Islet of Langerhans (tissue), 1 donor: ENCODE data around the gene NT5C2.
"Not testable (repeated sequence)": the region's sequence is repeated elsewhere in the genome, so short reads cannot be mapped to it uniquely, and the experiment has no call there.

Source experiments
- FAIRE-seq: peaks from one replicate; lab custom pipeline; 2011; peaks lifted over from hg19 to GRCh38; lab: Jason Lieb, UNC

Gene NT5C2

DNA sequence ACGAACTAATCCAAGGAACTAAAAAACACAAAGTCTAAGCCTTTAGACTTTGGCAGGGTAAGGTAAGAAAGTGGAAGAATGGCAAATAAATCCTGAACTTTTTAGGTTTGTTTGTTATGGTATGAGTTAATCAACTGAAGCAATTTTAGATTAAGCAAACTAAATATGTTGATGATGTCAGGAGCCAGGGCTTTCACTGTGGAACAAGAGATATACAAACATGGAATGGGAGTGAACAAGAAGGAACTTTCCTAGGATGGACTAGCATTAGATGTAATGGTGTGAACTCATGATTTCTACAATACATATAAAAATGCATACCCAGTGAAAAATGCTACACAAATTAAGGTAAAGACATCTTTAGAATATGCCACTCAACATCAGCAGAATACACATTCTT, 35.8 kb downstream of the NT5C2 start:
- peak; percentile 73 for FAIRE-seq

DNA sequence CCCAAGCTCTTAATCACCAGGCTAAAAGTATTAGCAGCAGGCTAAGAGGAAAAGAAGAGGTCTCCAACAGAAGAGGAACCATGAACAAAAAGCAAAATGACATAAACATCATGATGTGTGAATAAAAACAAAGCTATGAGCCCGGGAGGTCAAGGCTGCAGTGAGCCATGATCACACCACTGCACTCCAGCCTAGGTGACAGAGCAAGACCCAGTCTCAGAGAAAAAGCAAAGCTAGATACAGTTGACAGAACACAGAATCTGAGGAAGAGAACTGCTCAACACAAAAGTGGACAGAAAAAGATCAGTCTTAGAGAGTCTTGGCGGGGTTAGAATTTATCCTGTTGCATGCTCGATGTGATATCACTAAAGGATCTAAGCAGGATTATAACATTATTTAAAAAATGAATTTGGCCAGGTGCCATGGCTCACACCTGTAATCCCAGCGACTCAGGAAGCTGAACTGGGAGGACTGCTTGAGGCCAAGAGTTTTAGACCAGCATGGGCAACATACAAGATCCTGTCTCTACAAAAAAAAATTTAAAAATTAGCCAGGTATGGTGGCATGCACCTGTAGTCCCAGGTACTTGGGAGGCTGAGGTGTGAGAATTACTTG, 37.5 kb downstream of the NT5C2 start:
- FAIRE-seq: peak; percentile 33

- peak; percentile 13 for FAIRE-seq
These were observed 38.4 kb downstream of the NT5C2 start for GRCh38 chr10:103154521-103155299.

DNA sequence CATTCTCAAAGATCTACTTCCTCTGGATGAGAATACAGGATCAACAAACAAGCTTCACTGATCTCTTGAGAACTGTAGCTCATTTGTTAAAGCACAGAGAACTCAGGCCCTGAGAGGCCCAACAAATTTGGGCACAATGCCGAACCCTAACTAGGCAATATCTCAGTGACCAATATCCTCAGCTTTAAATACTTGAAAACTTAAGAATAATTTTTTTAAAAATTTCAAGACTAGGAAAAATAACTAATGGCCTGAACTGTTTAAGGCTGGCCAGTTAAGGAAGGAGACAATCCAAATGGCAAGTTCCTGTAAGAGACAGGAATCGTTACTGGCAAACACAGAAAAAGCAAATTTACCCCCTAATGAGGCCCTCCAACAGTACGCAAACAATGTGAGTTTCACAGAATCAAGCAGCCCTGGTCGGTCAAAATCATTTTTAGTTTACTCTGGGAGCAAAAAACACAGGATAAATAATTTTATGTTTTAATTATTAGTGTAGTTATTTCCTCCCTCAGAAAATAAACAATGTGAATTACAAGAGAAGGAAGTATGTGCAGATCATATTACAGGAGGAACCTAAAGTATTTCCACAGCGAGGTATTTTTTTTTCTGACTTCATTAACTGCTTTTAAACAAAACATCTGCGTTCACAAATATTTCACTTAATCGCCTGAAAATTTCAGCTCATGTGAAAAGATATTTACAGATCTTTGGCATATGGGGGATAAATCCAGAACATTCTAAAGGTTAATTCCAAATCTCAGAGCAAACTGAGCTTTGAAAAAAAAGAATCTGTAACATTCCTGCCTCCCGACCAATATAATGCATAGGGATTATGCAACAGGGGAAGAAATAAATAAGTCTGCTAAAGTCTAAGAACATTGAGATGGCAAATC, 39.5 kb downstream of the NT5C2 start:
- no peak for FAIRE-seq

DNA sequence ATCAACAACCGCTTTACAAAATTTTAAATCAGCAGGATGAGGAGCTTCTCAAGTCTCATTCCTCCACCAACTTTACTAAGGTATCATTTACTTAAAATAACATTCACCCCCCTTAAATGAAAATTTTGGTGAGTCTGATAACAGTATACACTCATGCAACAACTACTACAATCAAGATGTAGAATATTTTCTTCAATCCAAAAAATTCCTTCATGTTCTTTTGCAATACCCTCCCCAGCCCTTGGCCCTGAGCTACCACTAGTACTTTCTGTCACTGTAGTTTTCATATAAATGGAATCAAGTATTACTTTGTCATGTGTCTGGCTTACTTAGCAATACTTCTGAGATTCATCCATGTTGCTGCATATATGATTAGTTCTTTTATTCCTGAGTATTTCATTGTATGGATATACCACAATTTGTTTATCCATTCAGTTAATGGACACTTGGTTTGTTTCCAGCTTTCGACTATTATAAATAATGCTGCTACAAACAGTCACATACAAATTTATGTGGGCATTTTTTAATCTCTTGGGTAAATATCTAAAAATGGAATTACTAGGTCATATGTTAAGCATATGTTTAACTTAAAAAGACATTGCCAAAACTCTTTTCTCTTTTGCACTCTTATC, 43.0 kb downstream of the NT5C2 start:
- FAIRE-seq: peak; percentile 70

- peak; percentile 49 for FAIRE-seq
These were observed 45.4 kb downstream of the NT5C2 start for GRCh38 chr10:103147645-103148044.

- FAIRE-seq: peak; percentile 74
These were observed 47.1 kb downstream of the NT5C2 start for GRCh38 chr10:103145860-103146466.

DNA sequence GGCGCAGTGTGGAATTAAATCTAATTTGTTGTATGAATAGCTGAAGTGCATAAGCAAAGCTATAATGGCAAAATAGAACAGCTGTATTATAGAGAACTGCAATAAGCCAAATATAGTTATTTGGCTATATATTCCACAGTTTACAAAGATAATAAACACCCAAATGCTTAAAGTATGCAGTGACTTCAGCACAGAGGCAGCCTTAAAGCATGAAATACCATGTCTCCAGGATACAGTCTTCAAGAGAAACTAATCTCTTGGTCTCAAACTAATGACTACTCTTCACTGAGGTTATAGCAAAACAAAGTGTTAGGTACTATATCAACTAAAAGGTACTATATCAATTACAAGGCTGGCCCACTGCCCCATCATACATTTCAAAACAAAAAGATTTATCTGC, 48.0 kb downstream of the NT5C2 start:
- FAIRE-seq: no peak

DNA sequence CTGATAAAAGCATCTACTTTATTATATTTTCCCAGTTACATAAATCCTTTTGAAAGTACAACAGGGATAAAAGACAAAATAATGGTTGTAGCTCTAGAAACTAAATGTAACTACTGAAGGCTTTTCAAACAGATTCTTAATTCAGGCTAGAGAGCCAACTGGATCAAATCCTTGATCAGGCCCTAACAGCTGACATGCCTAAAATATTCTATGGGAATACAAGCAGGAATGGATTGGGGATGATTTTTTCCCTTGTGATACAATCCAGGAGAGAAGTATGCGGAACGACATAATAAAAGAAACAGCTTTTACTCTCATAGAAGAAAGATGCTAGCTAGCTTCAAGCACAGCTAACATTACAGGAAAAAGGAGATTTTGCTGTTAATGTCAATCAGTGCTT, 49.0 kb downstream of the NT5C2 start:
- no peak for FAIRE-seq

DNA sequence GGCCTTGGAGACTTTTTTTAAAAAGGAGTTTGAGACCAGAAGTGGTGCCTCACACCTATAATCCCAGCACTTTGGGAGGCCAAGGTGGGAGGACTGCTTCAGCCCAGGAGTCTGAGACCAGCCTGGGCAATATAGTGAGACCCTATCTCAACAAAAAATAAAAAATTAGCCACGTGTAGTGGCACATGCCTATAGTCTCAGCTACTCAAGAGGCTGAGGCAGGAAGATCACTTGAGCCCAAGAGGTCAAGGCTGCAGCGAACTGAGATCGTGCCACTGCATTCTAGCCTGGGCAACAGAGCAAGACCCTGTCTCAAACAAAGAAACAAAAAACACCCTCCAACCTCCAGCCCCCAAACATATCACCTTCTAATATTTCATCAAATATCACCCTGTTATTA, 49.4 kb downstream of the NT5C2 start:
- not testable (repeated sequence) for FAIRE-seq

DNA sequence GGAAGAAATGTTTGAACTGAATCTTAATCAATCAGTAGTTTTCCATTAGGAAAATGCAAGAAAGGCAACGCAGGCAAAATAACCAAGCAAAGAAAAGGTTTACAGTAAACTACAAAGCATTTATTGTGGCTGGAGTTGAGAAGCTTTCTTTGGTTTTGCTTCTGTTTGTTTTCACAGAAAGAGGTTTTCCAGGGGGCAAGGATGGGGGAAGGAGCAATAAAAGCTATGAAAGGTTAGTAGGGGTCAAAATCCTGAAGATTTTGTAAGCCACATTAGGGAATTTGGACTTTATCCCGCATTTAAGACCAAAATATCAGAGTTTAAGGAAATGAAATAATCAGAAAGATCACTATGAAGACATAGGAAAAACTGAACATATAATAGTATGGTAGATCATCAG, 51.1 kb downstream of the NT5C2 start:
- no peak for FAIRE-seq

DNA sequence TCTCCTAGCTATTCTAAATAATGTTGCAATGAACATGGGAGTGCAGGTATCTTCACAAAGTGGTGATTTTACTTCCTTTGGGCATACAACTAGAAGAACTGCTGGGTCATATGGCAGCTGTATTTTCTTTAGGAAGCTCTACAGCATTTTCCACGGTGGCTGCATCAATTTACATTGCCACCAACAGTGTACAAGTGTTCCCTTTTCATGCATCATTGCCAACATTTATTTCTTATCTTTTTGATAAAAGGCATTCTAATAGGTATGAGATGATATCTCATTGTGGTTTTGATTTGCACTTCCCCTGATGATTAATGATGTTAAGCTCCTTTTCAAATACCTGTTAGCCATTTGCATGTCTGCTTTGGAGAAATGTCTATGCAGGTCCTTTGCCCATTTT, 52.6 kb downstream of the NT5C2 start:
- no peak for FAIRE-seq

DNA sequence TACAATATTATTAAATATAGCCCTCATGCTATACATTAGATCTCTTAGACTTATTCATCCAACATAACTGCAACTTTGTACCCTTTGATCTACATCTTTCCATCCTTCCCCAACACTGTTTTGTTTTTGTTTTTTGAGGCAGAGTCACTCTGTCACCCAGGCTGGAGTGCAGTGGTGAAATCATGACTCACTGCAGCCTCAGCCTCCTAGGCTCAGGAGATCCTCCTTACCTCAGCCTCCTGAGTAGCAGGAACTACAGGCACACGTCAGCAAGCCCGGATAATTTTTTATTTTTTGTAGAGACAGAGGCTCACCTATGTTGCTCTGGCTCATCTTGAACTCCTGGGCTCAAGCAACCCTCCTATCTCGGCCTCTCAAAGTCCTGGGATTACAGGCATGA, 53.3 kb downstream of the NT5C2 start:
- FAIRE-seq: no peak

DNA sequence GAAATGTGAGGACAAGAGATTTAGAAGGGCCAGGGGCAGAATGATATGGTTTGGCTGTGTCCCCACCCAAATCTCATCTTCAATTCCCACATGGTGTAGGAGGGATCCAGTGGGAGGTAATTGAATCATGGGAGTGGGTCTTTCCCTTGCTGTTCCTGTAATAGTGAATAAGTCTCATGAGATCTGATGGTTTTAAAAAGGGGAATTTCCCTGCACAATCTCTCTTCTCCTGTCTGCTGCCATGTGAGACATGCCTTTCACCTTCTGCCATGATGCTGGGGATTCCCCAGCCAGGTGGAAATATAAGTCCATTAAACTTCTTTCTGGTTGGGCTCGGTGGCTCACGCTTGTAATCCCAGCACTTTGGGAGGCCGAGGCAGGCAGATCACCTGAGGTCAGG, 57.9 kb downstream of the NT5C2 start:
- not testable (repeated sequence) for FAIRE-seq

GRCh38 chr10:103130910-103131309, 62.2 kb downstream of the NT5C2 start:
- FAIRE-seq: no peak

DNA sequence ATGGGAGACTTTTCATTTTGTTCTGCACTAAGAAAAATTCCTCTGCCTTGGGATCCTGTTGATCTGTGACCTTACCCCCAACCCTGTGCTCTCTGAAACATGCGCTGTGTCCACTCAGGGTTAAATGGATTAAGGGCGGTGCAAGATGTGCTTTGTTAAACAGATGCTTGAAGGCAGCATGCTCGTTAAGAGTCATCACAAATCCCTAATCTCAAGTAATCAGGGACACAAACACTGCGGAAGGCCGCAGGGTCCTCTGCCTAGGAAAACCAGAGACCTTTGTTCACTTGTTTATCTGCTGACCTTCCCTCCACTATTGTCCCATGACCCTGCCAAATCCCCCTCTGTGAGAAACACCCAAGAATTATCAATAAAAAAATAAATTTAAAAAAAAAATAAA, 62.9 kb downstream of the NT5C2 start:
- not testable (repeated sequence) for FAIRE-seq

- FAIRE-seq: no peak
These were observed 65.8 kb downstream of the NT5C2 start for GRCh38 chr10:103127241-103127640.

- peak; percentile 9 for FAIRE-seq
These were observed 67.5 kb downstream of the NT5C2 start for GRCh38 chr10:103125323-103126267.

GRCh38 chr10:103124420-103125096, 68.5 kb downstream of the NT5C2 start:
- peak; percentile 9 for FAIRE-seq

DNA sequence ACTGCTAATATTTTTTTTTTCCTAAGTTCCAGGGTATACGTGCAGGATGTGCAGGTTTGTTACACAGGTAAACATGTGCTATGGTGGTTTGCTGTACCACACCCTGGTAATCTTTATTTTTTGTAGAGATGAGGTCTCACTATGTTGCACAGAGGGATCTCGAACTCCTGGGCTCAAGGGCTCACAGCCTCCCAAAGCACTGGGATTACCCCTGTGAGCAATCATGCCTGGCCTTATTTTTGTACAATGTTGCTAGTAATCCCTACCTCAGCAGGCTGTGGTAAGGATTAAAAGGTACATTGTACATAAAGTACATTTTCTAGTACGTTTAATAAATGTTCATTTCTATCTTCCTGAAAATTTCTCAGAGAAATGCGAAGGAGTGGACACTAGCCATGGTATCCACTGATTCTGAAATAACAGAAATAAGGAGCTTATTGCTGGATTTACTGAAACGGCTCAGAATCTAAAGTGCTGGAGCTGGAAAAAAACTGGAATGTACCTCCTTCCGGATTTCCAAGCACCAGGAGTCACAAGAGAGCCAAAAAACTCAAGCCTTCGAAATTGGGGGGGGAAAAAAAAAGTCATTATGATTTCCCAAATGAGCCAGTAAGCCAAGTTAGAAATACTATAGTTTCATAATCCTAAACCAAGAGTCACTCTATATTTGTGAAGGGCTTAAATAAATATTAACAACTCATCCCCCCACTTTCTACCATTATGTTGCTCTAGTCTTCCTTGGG, 69.6 kb downstream of the NT5C2 start:
- no peak for FAIRE-seq
